ENCODE measurements around the gene ZNF709.
"Not testable (repeated sequence)": the region's sequence is repeated elsewhere in the genome, so short reads cannot be mapped to it uniquely, and the experiment has no call there.

ZNF709 gene

GRCh38 chr19:12484371-12485051, at the start of gene ZNF709:
Gene ZNF709, minus strand, starts transcription at chr19:12484816. Its CDS starts 159 bp downstream, at chr19:12484657.
- DNase-seq (ENCODE audit: low read depth): peak; percentile 30

DNA sequence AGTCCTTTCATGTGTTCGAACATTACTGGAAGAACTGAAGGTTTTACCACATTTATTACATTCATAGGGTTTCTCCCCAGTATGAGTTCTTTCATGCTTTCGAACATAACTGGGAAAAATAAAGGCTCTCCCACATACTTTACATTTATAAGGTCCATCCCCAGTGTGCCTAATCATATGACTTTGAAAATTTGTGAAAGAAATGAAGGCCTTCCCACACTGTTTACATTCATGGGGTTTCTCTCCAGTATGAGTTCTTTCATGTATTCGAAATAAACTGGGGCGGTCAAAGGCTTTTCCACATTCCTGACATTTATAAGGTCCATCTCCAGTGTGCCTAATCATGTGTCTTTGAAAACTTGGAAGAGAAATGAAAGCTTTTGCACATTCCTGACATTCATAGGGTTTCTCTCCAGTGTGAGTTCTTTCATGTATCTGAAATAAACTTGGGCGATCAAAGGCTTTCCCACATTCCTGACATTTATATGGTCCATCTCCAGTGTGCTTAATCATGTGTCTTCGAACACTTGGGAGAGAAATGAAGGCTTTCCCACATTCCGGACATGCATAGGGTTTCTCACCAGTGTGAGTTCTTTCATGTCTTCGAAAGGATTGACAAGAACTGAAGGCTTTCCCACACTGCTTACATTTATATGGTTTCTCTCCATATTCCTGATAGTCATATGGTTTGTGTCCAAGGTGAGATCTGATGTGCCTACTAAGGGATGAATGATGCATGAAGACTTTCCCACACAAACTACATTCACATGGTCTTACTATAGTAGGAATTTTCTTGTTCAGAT, 42.6 kb upstream of the ZNF709 start:
- DNase-seq (ENCODE audit: low read depth): peak; percentile 3

DNA sequence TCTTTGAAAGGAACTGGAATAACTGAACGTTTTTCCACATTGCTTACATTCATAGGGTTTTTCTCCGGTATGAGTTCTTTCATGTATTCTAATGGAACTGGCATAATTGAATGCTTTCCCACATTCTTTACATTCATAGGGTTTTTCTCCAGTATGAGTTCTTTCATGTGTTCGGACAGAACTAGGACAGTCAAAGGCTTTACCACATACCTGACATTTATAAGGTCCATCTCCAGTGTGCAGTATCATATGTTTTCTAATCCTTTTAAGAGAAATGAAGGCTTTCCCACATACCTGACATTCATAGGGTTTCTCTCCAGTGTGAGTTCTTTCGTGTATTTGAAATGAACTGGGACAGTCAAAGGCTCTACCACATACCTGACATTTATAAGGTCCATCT, 41.9 kb upstream of the ZNF709 start:
- no peak for DNase-seq (ENCODE audit: low read depth)

- no peak for DNase-seq (ENCODE audit: low read depth)
These were observed 37.4 kb upstream of the ZNF709 start for GRCh38 chr19:12521996-12522395.

DNA sequence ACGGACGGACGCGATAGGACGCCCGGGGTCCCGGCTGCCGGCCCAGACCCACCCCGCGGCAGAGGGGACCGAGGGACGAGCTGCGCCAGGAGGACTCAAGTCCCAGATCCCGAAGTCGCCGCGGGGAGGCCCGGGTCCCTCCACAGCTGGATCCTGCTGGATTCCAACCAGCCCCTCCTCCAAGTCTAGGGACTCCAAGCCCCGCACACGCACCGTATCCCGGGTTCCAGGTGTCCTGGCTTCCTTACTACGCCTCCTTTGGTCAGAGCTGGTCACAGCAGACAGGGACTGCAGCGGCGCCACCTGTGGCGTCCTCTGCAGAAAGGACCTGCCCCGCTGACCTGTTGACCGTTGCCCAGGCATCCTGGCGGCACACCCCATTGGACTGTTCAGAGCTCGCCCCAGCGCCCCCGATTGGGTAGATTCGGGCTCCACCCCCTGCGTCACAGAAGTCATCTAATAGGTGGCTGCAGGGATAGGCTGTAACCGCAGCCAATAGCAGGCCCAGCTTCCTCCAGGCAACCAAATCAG, 29.0 kb upstream of the ZNF709 start:
- no peak for DNase-seq (ENCODE audit: low read depth)

- DNase-seq (ENCODE audit: low read depth): no peak
These were observed 12.4 kb upstream of the ZNF709 start for GRCh38 chr19:12497032-12497431.

DNA sequence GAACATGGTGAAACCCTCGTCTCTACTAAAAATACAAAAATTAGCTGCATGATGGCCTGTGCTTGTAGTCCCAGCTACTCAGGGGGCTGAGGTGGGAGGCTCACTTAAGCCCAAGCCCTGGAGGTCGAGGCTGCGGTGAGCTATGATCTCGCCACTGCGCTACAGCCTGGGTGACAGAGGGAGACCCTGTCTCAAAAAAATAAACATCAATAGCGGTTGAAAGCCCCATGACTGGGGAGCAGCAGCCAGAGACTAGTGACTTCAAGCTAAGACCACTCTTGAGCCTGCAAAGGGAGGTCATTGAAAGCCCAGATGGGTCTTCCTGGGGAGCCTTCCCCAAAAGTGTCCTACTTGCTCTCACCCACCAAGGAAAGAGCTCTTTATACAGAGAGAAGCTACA, 11.9 kb upstream of the ZNF709 start:
- DNase-seq (ENCODE audit: low read depth): no peak

DNA sequence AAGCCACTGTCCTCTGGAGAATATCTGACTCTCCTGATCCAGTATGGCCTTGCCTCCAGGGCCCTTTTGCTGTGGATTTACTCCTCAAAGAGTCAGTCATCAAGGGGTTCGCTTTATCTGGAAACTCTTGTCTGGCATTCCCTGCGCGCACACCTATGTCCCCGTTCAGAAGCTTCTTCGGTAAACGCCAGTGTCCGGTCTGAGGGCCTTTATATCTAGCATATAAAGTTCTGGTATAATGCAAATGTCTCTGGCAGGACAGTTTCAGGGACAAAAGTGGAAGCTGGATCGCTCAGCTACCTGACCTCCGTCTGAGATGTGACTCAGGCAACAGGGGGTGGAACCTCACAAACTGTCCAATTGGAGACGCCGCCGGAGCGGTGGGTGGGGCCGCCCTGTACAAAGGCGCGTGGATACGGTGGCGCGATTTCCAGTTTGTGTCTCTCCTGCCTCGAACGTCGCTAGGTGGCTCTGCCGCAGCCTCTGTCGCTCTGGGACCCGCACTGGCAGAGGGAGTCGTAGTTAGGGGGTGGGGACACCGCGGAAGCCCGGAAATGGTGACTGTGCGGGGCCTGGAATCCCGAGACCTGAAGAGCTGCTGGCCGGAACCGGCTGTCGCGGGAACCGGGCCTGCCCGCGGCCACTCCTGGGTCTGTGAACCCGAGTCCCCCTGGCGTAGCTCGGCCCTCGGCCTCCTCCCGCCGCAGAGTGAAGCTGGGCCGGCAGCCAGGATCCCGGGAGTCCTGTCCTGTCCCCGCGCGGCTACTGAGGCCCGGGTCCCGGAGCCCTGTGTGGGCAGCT, 10.6 kb upstream of the ZNF709 start:
- DNase-seq (ENCODE audit: low read depth): peak; percentile 28

DNA sequence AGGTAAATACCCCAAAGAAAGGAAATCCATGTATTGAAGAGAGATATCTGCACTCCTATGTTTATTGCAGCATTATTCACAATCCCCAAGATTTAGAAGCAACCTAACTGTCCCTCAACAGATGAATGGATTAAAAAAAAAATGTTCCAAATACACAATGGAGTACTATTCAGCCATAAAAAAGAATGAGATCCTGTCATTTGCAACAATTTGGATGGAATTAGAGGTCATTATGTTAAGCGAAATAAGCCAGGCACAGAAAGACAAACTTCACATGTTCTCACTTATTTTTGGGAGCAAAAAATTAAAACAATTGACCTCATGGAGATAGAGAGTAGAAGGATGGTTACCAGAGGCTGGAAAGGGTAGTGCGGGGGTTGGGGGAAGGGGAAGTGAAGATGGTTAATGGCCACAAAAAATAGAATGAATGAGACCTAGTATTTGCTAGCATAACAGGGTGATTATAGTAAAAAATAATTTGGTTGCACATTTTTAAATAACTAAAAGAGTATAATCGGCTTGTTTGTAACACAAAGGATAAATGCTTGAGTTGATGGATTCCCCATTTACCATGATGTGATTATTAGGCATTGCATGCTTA, 9.7 kb upstream of the ZNF709 start:
- DNase-seq (ENCODE audit: low read depth): no peak

- not testable (repeated sequence) for DNase-seq (ENCODE audit: low read depth)
These were observed 1.7 kb upstream of the ZNF709 start for GRCh38 chr19:12486265-12486783.

- DNase-seq (ENCODE audit: low read depth): no peak
These were observed 955 bp upstream of the ZNF709 start for GRCh38 chr19:12485571-12485970.

DNA sequence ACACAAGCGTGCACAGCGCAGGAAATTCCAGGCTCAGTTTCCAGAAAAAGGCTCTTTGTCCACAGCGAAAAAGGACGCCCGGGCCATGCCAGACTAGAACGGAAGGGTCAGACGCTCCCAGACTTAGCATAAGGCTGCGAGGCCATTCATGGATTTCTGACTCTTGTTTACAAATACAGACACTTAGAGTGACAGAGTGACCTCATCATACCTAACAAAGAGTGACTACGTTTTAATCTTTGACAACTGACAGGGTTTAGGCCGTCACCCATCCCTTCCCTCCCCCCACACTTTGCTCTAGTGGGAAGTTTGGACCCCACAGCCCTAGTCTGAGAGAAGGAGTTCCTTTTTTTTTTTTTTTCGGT, 418 bp upstream of the ZNF709 start:
- no peak for DNase-seq (ENCODE audit: low read depth)

DNA sequence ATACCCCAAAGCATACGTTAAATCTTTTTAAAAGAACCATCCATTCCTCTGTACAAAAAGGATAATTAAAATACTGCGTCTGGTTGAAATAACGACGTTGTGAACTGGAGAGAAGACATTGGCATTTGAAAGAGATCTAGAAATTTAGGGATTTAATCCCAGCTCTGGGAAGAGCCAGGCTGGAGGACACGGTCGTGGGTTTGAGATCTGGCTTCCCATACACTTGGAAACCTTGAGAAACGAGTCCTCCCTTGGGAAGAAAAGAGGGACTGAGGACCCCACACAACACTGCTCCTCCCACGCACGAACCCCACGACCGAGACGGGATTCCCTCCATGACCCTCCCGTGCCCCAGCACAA, 625 bp downstream of the ZNF709 start:
- no peak for DNase-seq (ENCODE audit: low read depth)

GRCh38 chr19:12482509-12482886, 2.1 kb downstream of the ZNF709 start:
- DNase-seq (ENCODE audit: low read depth): no peak

- DNase-seq (ENCODE audit: low read depth): no peak
These were observed 2.7 kb downstream of the ZNF709 start for GRCh38 chr19:12481781-12482508.

DNA sequence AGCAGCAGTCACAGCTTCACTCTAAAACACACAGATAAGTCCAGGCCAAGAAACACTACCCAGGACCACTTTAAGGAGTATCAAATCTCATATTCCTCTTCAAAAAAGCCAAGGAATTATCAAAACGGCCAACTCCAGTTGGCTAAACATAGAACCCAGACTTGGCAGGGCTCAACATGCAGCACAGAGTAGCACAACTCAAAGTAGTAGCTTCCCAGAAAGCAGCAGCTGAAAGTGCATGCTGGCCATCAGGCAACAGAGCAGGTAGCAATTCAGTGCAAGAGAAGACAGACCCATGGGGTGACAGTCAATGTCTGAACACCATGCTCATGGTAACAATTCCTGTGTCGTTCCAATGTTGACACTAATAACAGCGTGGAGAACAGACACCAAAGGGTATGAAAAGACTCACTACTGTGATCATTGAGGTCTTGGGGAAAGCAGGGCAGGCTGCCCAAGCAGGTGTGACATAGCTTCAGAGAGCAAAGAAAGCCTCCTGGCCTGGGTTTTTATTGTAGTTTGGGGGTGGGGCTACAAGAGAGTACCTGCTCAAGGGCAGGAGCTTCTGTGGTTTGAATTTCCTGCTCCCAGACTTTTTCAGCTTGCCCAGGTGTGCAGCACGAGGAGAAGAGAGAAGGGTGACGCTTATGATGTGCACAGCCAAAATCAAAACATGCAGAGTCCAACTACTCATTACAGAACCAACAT, 6.2 kb downstream of the ZNF709 start:
- no peak for DNase-seq (ENCODE audit: low read depth)

DNA sequence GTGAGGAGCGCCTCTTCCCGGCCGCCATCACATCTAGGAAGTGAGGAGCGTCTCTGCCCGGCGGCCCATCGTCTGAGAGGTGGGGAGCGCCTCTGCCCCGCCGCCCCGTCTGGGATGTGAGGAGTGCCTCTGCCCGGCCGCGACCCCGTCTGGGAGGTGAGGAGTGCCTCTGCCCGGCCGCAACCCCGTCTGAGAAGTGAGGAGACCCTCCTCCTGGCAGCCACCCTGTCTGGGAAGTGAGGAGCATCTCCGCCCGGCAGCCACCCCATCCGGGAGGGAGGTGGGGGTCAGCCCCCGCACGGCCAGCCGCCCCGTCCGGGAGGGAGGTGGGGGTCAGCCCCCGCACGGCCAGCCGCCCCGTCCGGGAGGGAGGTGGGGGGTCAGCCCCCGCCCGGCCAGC, 17.0 kb downstream of the ZNF709 start:
- not testable (repeated sequence) for DNase-seq (ENCODE audit: low read depth)

DNA sequence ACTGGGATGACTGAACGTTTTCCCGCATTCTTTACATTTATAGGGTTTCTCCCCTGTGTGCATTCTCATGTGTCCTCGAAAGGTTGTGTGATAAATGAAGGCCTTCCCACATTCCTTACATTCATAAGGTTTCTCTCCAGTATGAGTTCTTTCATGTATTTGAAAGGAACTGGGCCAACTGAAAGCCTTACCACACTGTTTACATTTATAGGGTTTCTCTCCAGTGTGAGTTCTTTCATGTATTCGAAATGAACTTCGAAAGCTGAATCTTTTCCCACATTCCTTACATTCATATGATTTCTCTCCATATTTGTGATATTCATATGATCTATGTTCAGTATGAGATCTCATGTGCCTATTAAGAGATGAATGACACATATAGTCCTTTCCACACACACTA, 19.4 kb downstream of the ZNF709 start:
- DNase-seq (ENCODE audit: low read depth): no peak

DNA sequence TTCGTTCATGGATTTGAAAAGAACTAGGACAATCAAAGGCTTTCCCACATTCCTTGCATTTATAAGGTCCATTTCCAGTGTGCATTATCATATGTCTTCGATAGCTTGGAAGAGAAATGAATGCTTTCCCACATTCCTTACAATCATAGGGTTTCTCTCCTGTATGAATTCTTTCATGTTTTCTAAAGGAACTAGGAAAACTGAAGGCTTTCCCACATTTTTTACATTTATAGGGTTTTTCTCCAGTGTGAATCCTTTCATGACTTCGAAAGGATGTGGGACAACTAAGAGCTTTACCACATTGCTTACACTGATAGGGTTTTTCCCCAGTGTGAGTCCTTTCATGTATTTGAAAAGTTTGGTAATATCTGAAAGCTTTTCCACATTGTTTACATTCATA, 19.8 kb downstream of the ZNF709 start:
- DNase-seq (ENCODE audit: low read depth): no peak

GRCh38 chr19:12464139-12464538, 20.5 kb downstream of the ZNF709 start:
- not testable (repeated sequence) for DNase-seq (ENCODE audit: low read depth)

- no peak for DNase-seq (ENCODE audit: low read depth)
These were observed 31.1 kb downstream of the ZNF709 start for GRCh38 chr19:12453495-12453894.

Measured in GM04503 (cell line).